Endothelial cell of umbilical vein (primary cell): ENCODE results near the gene PLD1. TPM values are rescaled to one million over a fixed set of nuclear protein-coding genes. Genes with fewer than 3 reads are reported as not detected.

ENCODE experiments used
- BruUV-seq: library from RNA; stranded (reverse); fragments of 400-500 nt; replicated peaks from 2 replicates; lab custom pipeline; 2021; lab: Mats Ljungman, UMichigan
- CTCF ChIA-PET: fragments of 300-600, 350-600 bp; sonication (Branson Sonifier 250); formaldehyde crosslinking; loops from one replicate; lab custom pipeline; 2021; ENCODE audit warnings: antibody characterized with exemption, inconsistent platforms; lab: Charles Lee
- POLR2A ChIA-PET: fragments of 300-600, 350-600 bp; sonication (Branson Sonifier 250); formaldehyde crosslinking; loops from one replicate; lab custom pipeline; 2021; ENCODE audit warnings: antibody characterized with exemption, inconsistent platforms; lab: Charles Lee
- DNase-seq: peaks from one replicate; pipeline ENCODE4 v3.0.0-alpha.2; 2011; ENCODE audit warnings: low read depth, low spot score
- FAIRE-seq: peaks from 2 replicates; lab custom pipeline; 2011; peaks lifted over from hg19 to GRCh38; lab: Jason Lieb, UNC
- H2AFZ ChIP-seq: 2 replicates; pipeline ENCODE4 v1.6.0; 2012; ENCODE audit warnings: low read depth, low read length, control low read depth, inconsistent platforms
- H3K27ac ChIP-seq: 2 replicates; pipeline ENCODE4 v1.5.1; 2011; ENCODE audit warnings: low read depth, mild to moderate bottlenecking, control low read depth, low read length, moderate library complexity; ENCODE audit not compliant: insufficient read depth
- H3K27me3 ChIP-seq, 2 experiments: 2 replicates each; pipeline versions ENCODE4 v1.6.0 to v1.6.1; 2011; ENCODE audit warnings: low read length in 2 of 2, mixed read lengths in 1 of 2; ENCODE audit not compliant: control insufficient read depth in 2 of 2, insufficient read depth in 2 of 2
- H3K36me3 ChIP-seq, 2 experiments: 2 replicates in 1 of 2; 3 replicates in 1 of 2; pipeline ENCODE4 v1.5.1; 2011; ENCODE audit warnings: low read length in 2 of 2, mild to moderate bottlenecking in 1 of 2, moderate library complexity in 1 of 2; ENCODE audit not compliant: control insufficient read depth in 2 of 2, insufficient read depth in 2 of 2; ENCODE audit errors: extremely low read depth in 1 of 2
- H3K4me1 ChIP-seq: 3 replicates; pipeline ENCODE4 v1.5.1; 2011; ENCODE audit warnings: mild to moderate bottlenecking, low read length; ENCODE audit not compliant: control insufficient read depth, insufficient read depth; ENCODE audit errors: extremely low read depth
- H3K4me2 ChIP-seq: 2 replicates; pipeline ENCODE4 v1.6.1; 2011; ENCODE audit warnings: low read length, control low read depth, mixed read lengths; ENCODE audit not compliant: insufficient read depth
- H3K4me3 ChIP-seq, 3 experiments: fragments of 200-600 bp in 1 of 3; sonication (generic), shearing (Covaris generic) in 1 of 3; replicated peaks in 1 of 3; 2 replicates each; pipeline ENCODE4 v1.5.1; 2011 to 2016; ENCODE audit warnings: control low read depth in 3 of 3, low read length in 3 of 3, mild to moderate bottlenecking in 2 of 3, inconsistent platforms in 1 of 3, low read depth in 1 of 3, moderate library complexity in 1 of 3; ENCODE audit not compliant: insufficient read depth in 1 of 3
- H3K79me2 ChIP-seq: 2 replicates; pipeline ENCODE4 v1.6.0; 2012; ENCODE audit warnings: low read length, inconsistent platforms; ENCODE audit not compliant: control insufficient read depth, insufficient read depth
- H3K9ac ChIP-seq: replicated peaks from 2 replicates; pipeline ENCODE3; 2011; ENCODE audit warnings: low read length, control low read depth; ENCODE audit not compliant: insufficient read depth; ENCODE audit errors: extremely low read depth
- H3K9me1 ChIP-seq: replicated peaks from 3 replicates; pipeline ENCODE4 v1.6.0; 2011; ENCODE audit warnings: mild to moderate bottlenecking, low read length; ENCODE audit not compliant: control insufficient read depth, insufficient read depth; ENCODE audit errors: extremely low read depth
- H3K9me3 ChIP-seq: replicated peaks from 2 replicates; pipeline ENCODE4 v1.5.1; 2012; ENCODE audit warnings: low read length, inconsistent platforms; ENCODE audit not compliant: control insufficient read depth, insufficient read depth
- H4K20me1 ChIP-seq: replicated peaks from 2 replicates; pipeline ENCODE3; 2011; ENCODE audit warnings: mild to moderate bottlenecking, low read length; ENCODE audit not compliant: control insufficient read depth, insufficient read depth; ENCODE audit errors: extremely low read depth
- EZH2 ChIP-seq: IDR thresholded peaks from 2 replicates; pipeline ENCODE4 v1.6.1; 2012; ENCODE audit warnings: borderline replicate concordance, low read depth, mild to moderate bottlenecking, moderate library complexity, low read length, inconsistent platforms; ENCODE audit not compliant: severe bottlenecking
- FOS ChIP-seq: IDR thresholded peaks from 2 replicates; pipeline ENCODE4 v1.6.1; 2011; ENCODE audit warnings: mild to moderate bottlenecking, low read length, moderate library complexity, borderline replicate concordance; ENCODE audit not compliant: insufficient read depth
- GATA2 ChIP-seq: IDR thresholded peaks from 2 replicates; pipeline ENCODE4 v1.7.0; 2011; ENCODE audit warnings: low read depth, mild to moderate bottlenecking, moderate library complexity, mixed read lengths, low read length; ENCODE audit not compliant: insufficient read length, insufficient read depth
- JUN ChIP-seq: IDR thresholded peaks from 2 replicates; pipeline ENCODE4 v1.6.1; 2011; ENCODE audit warnings: borderline replicate concordance, low read depth; ENCODE audit not compliant: insufficient read length, insufficient read depth
- MYC ChIP-seq: IDR thresholded peaks from one replicate; pipeline ENCODE4 v1.6.1; 2011; ENCODE audit warnings: mild to moderate bottlenecking, low read depth, low read length
- POLR2A ChIP-seq: IDR thresholded peaks from 2 replicates; pipeline ENCODE4 v1.6.1; 2012; ENCODE audit warnings: low read depth, mild to moderate bottlenecking, control low read depth, low read length
- POLR2AphosphoS5 ChIP-seq: IDR thresholded peaks from 2 replicates; pipeline ENCODE4 v1.6.1; 2012; ENCODE audit warnings: low read depth, mild to moderate bottlenecking, control low read depth, low read length, moderate library complexity; ENCODE audit not compliant: insufficient read depth
- dilution Hi-C: fragments of 300-500 bp; cut with MboI; formaldehyde crosslinking; loops from one replicate; pipeline ENCODE4 v1.15.0; 2019; ENCODE audit warnings: low sequenced_read_pairs; ENCODE audit not compliant: extremely low pct_ligation_motif_present
- intact Hi-C: fragments of 100-400 bp; cut with micrococcal nuclease; formaldehyde crosslinking; loops from one replicate; pipeline ENCODE4 v1.10.0; 2022
- polyA plus RNA-seq, 4 experiments: library from polyadenylated mRNA; depleted of rRNA in 3 of 4; stranded (reverse) in 3 of 4; unstranded in 1 of 4; fragments of >200 nt; gene quantifications; 2 replicates each; pipeline versions ENCODE4 v1.2.1 to v1.2.3, GENCODE V29; 2011 to 2012; ENCODE audit warnings: missing spikeins in 1 of 4
- total RNA-seq: library from RNA; stranded (reverse); gene quantifications from 2 replicates; pipeline ENCODE4 v1.2.3, GENCODE V29; 2021
- TF ChIP-seq, protein P1 (sequence below): IDR thresholded peaks from 2 replicates; pipeline ENCODE4 v1.6.1; 2011; ENCODE audit not compliant: insufficient read depth, insufficient read length
- TF ChIP-seq, protein P2 (sequence below), 2 donors: IDR thresholded peaks; 1 replicate in 1 of 2; 2 replicates in 1 of 2; pipeline ENCODE4 v1.5.1; 2011; ENCODE audit warnings: low read length in 2 of 2, mild to moderate bottlenecking in 2 of 2, moderate library complexity in 2 of 2, control low read depth in 1 of 2, inconsistent platforms in 1 of 2, low read depth in 1 of 2; ENCODE audit not compliant: insufficient read depth in 1 of 2; ENCODE audit errors: extremely low read depth in 1 of 2

The PLD1 gene
- total and polyA plus RNA-seq, 2 donors (not counting 3 experiments of a cell fraction or from before 2014, with no cell fraction given), result 42.0 to 108 TPM

DNA sequence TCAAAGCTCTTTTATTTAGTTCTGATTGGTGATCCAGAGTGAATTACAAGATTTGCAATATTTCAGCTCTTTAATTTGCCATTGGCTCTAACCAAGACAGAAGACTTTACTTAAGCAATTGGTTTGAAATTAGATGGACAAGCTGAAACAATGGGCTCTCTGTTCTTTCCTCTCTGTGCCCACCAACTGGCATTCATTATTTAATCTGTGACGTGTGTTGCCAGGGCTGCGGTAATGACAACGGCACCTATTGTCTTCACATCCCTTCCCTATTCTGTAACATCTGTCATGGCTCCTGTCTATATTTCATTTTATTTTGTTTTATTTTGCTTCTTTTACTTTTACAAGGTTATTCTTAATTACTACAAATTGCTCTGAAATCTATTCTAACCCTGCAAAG is 33.9 kb downstream of the PLD1 start:
- H3K79me2 ChIP-seq, result peaks cover 21% of the 10 kb centered on the region
- H3K9ac ChIP-seq, result no peak overlapping the region
- POLR2A ChIA-PET, result interaction anchor here (1.1 kb wide), 1 partner anchor 263 kb away, joined by 3 read pairs; the partner anchor contains the start of gene FNDC3B
- H3K27ac ChIP-seq, result peak overlapping the region; percentile 17
- H3K36me3 ChIP-seq, result no peaks in the 10 kb centered on the region
- H3K9me1 ChIP-seq, result no peaks in the 10 kb centered on the region
- no peaks in the 10 kb centered on the region for H3K27me3 ChIP-seq
- intact Hi-C loops, result no loop called here
- no peak overlapping the region for H3K4me3 ChIP-seq
- TF ChIP-seq JUN (no peak), POLR2A (no peak), GATA2 (no peak), FOS (no peak), POLR2AphosphoS5 (no peak), EZH2 (no peak), MYC (no peak)
- TF ChIP-seq, protein P1, sequence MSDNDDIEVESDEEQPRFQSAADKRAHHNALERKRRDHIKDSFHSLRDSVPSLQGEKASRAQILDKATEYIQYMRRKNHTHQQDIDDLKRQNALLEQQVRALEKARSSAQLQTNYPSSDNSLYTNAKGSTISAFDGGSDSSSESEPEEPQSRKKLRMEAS, result no peak
- TF ChIP-seq, protein P2, sequence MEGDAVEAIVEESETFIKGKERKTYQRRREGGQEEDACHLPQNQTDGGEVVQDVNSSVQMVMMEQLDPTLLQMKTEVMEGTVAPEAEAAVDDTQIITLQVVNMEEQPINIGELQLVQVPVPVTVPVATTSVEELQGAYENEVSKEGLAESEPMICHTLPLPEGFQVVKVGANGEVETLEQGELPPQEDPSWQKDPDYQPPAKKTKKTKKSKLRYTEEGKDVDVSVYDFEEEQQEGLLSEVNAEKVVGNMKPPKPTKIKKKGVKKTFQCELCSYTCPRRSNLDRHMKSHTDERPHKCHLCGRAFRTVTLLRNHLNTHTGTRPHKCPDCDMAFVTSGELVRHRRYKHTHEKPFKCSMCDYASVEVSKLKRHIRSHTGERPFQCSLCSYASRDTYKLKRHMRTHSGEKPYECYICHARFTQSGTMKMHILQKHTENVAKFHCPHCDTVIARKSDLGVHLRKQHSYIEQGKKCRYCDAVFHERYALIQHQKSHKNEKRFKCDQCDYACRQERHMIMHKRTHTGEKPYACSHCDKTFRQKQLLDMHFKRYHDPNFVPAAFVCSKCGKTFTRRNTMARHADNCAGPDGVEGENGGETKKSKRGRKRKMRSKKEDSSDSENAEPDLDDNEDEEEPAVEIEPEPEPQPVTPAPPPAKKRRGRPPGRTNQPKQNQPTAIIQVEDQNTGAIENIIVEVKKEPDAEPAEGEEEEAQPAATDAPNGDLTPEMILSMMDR (IDR thresholded peaks at IDR 0.05; ENCODE audit: extremely low read depth in 1 of 2, insufficient read depth in 1 of 2, low read depth in 1 of 2, low read length in 2 of 2), result no peak
- FAIRE-seq (no peak), DNase-seq (no peak)
- H3K4me1 ChIP-seq, result peaks cover 34% of the 10 kb centered on the region
- dilution Hi-C loops, result no loop called here
- H3K4me2 ChIP-seq, result no peak overlapping the region
- H4K20me1 ChIP-seq, result no peaks in the 10 kb centered on the region
- CTCF ChIA-PET, result interaction anchor here (0.7 to 3.4 kb wide), 13 partner anchors 9 to 565 kb away, joined by 3 to 24 read pairs (median 3); no protein-coding TSS in a partner anchor
- no peak overlapping the region for H2AFZ ChIP-seq
- no TSS peak for BruUV-seq
- H3K9me3 ChIP-seq, result no peaks in the 10 kb centered on the region
